Measurements from ENCODE around the gene USP7.

Gene USP7

DNA sequence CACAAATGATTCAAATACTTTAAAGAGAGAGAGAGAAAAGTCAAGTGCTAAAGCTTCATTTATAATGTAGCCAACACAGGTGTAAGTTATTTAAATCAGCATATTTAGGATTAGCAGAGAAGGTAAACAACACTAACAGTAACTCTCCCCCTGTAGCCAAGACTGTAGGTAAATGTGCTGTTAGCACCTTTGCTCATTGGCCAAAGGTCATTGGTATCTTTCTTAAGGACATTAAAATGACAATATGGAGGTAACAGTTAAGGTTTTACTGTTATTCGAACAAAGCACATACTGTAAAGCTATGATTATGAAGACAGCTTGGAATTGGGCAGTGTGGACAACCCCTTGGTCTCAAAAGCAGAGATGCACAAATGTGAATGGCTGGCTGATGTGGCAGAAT lies 52.9 kb downstream of the USP7 start:
- Histone ChIP-seq H3K27ac (replicated peaks) (no peak overlapping the region), H3K27me3 (ENCODE audit: insufficient read depth, poor library complexity, severe bottlenecking) (no peaks in the 10 kb centered on the region), H3K4me3 (replicated peaks; ENCODE audit: insufficient read depth, low read length) (no peak overlapping the region)
- TF ChIP-seq, protein P1, sequence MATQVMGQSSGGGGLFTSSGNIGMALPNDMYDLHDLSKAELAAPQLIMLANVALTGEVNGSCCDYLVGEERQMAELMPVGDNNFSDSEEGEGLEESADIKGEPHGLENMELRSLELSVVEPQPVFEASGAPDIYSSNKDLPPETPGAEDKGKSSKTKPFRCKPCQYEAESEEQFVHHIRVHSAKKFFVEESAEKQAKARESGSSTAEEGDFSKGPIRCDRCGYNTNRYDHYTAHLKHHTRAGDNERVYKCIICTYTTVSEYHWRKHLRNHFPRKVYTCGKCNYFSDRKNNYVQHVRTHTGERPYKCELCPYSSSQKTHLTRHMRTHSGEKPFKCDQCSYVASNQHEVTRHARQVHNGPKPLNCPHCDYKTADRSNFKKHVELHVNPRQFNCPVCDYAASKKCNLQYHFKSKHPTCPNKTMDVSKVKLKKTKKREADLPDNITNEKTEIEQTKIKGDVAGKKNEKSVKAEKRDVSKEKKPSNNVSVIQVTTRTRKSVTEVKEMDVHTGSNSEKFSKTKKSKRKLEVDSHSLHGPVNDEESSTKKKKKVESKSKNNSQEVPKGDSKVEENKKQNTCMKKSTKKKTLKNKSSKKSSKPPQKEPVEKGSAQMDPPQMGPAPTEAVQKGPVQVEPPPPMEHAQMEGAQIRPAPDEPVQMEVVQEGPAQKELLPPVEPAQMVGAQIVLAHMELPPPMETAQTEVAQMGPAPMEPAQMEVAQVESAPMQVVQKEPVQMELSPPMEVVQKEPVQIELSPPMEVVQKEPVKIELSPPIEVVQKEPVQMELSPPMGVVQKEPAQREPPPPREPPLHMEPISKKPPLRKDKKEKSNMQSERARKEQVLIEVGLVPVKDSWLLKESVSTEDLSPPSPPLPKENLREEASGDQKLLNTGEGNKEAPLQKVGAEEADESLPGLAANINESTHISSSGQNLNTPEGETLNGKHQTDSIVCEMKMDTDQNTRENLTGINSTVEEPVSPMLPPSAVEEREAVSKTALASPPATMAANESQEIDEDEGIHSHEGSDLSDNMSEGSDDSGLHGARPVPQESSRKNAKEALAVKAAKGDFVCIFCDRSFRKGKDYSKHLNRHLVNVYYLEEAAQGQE (IDR thresholded peaks at IDR 0.05; ENCODE audit: insufficient replicate concordance, low read depth) = no peak
- TF ChIP-seq, protein P2, sequence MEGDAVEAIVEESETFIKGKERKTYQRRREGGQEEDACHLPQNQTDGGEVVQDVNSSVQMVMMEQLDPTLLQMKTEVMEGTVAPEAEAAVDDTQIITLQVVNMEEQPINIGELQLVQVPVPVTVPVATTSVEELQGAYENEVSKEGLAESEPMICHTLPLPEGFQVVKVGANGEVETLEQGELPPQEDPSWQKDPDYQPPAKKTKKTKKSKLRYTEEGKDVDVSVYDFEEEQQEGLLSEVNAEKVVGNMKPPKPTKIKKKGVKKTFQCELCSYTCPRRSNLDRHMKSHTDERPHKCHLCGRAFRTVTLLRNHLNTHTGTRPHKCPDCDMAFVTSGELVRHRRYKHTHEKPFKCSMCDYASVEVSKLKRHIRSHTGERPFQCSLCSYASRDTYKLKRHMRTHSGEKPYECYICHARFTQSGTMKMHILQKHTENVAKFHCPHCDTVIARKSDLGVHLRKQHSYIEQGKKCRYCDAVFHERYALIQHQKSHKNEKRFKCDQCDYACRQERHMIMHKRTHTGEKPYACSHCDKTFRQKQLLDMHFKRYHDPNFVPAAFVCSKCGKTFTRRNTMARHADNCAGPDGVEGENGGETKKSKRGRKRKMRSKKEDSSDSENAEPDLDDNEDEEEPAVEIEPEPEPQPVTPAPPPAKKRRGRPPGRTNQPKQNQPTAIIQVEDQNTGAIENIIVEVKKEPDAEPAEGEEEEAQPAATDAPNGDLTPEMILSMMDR (IDR thresholded peaks at IDR 0.05; ENCODE audit: insufficient read depth, low read length) = no peak
- no peak for TF ChIP-seq SPI1 (IDR thresholded peaks at IDR 0.05; ENCODE audit: borderline replicate concordance, low read depth)
- TF ChIP-seq POLR2AphosphoS5 (IDR thresholded peaks at IDR 0.05; ENCODE audit: low read depth) = no peak
- no peak for TF ChIP-seq GABPA (IDR thresholded peaks at IDR 0.05; ENCODE audit: low read depth)
- no peak for DNase-seq (ENCODE audit: low read depth in 1 of 2, low spot score in 1 of 2)

- H3K27ac ChIP-seq (replicated peaks) = no peak overlapping the region
- no peaks in the 10 kb centered on the region for H3K27me3 ChIP-seq (ENCODE audit: insufficient read depth, poor library complexity, severe bottlenecking)
- H3K4me3 ChIP-seq (replicated peaks; ENCODE audit: insufficient read depth, low read length) = no peak overlapping the region
- DNase-seq (ENCODE audit: low read depth in 1 of 2, low spot score in 1 of 2) = no peak
- TF ChIP-seq, protein P1 (IDR thresholded peaks at IDR 0.05; ENCODE audit: insufficient replicate concordance, low read depth) = no peak
- TF ChIP-seq SPI1 (IDR thresholded peaks at IDR 0.05; ENCODE audit: borderline replicate concordance, low read depth) (no peak), POLR2AphosphoS5 (IDR thresholded peaks at IDR 0.05; ENCODE audit: low read depth) (no peak), GABPA (IDR thresholded peaks at IDR 0.05; ENCODE audit: low read depth) (no peak)
- TF ChIP-seq, protein P2 (IDR thresholded peaks at IDR 0.05; ENCODE audit: insufficient read depth, low read length) = no peak
Measured at GRCh38 chr16:8908810-8909468, 54.8 kb downstream of the USP7 start.

DNA sequence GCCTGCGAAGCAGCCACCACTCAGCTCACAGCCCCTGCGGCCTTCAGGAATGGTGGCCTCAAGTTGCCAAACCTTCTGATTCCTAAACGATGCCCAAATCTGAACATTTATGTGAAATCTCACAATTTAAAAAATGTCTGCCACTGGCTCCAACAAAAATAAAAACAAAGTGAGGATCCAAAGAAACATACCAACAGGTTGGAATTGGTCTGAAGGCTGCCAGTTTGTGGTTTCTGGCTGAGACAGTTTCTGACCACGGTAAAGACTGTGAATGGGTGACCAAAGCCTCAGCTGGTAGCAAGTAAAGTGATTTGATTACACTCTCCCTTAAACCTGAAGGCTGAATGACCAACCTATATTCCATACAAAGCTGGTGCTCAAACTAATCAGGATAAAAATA lies 56.6 kb downstream of the USP7 start:
- H3K27me3 ChIP-seq (ENCODE audit: insufficient read depth, poor library complexity, severe bottlenecking) = no peaks in the 10 kb centered on the region
- DNase-seq (ENCODE audit: low read depth in 1 of 2, low spot score in 1 of 2) = no peak
- no peak overlapping the region for H3K4me3 ChIP-seq (replicated peaks; ENCODE audit: insufficient read depth, low read length)
- H3K27ac ChIP-seq (replicated peaks) = no peak overlapping the region
- TF ChIP-seq, protein P1 (IDR thresholded peaks at IDR 0.05; ENCODE audit: insufficient replicate concordance, low read depth) = no peak
- TF ChIP-seq, protein P2 (IDR thresholded peaks at IDR 0.05; ENCODE audit: insufficient read depth, low read length) = no peak
- no peak for TF ChIP-seq GABPA (IDR thresholded peaks at IDR 0.05; ENCODE audit: low read depth)
- no peak for TF ChIP-seq POLR2AphosphoS5 (IDR thresholded peaks at IDR 0.05; ENCODE audit: low read depth)
- TF ChIP-seq SPI1 (IDR thresholded peaks at IDR 0.05; ENCODE audit: borderline replicate concordance, low read depth) = no peak

Measured in HL-60 (cell line).